HepG2 (cell line): ENCODE data around the gene KHK. TPM values are rescaled to one million over a fixed set of nuclear protein-coding genes. Genes with fewer than 3 reads are reported as not detected.

Source experiments
- DNMT1 ChIP-seq: sonication (generic); formaldehyde crosslinking; IDR thresholded peaks from 2 replicates; pipeline ENCODE4 v1.5.1; 2020; ENCODE audit warnings: mild to moderate bottlenecking, missing genetic modification reagents
- DR1 ChIP-seq: sonication (generic); formaldehyde crosslinking; IDR thresholded peaks from 2 replicates; pipeline ENCODE4 v1.8.0; 2021; ENCODE audit warnings: mild to moderate bottlenecking, missing genetic modification reagents, inconsistent platforms
- GABPA ChIP-seq, 2 experiments: IDR thresholded peaks; 2 replicates each; pipeline ENCODE4 v1.6.1; 2011 to 2016; ENCODE audit warnings: low read depth in 2 of 2, low read length in 1 of 2, missing biosample characterization in 1 of 2, missing genetic modification characterization in 1 of 2
- HIVEP1 ChIP-seq: sonication (generic); formaldehyde crosslinking; IDR thresholded peaks from 2 replicates; pipeline ENCODE4 v1.4.0; 2020; ENCODE audit warnings: mild to moderate bottlenecking, missing genetic modification reagents
- MXI1 ChIP-seq: IDR thresholded peaks from 3 replicates; pipeline ENCODE4 v1.6.1; 2012; ENCODE audit warnings: low read depth, low read length, inconsistent platforms, borderline replicate concordance
- NCOA1 ChIP-seq: sonication (generic); formaldehyde crosslinking; IDR thresholded peaks from 2 replicates; pipeline ENCODE4 v1.9.0; 2021; ENCODE audit warnings: missing genetic modification reagents
- NFE2L1 ChIP-seq: sonication (generic); formaldehyde crosslinking; IDR thresholded peaks from 2 replicates; pipeline ENCODE4 v1.4.0; 2020; ENCODE audit warnings: missing genetic modification reagents, mild to moderate bottlenecking, borderline replicate concordance
- NPAS2 ChIP-seq: sonication (generic); formaldehyde crosslinking; IDR thresholded peaks from 2 replicates; pipeline ENCODE4 v1.8.0; 2022; ENCODE audit warnings: mild to moderate bottlenecking, missing genetic modification reagents, borderline replicate concordance
- PHF5A ChIP-seq: IDR thresholded peaks from one replicate; pipeline ENCODE4 v1.6.1; 2018; ENCODE audit warnings: low read depth, missing genetic modification reagents; ENCODE audit not compliant: unreplicated experiment
- SIN3A ChIP-seq: IDR thresholded peaks from 2 replicates; pipeline ENCODE4 v1.6.1; 2011; ENCODE audit warnings: low read depth, mild to moderate bottlenecking, control low read depth, low read length, borderline replicate concordance
- SMARCE1 ChIP-seq: fragments of 450-650 bp; IDR thresholded peaks from 2 replicates; pipeline ENCODE4 v1.6.1; 2017; ENCODE audit warnings: borderline replicate concordance
- SMYD3 ChIP-seq: sonication (generic); formaldehyde crosslinking; IDR thresholded peaks from 2 replicates; pipeline ENCODE4 v1.8.1; 2023; ENCODE audit warnings: mild to moderate bottlenecking, missing genetic modification reagents
- TBL1XR1 ChIP-seq: fragments of 150-350 bp; IDR thresholded peaks from 2 replicates; pipeline ENCODE4 v1.6.1; 2014; ENCODE audit warnings: borderline replicate concordance, low read length; ENCODE audit not compliant: partially characterized antibody
- ZBTB42 ChIP-seq: sonication (generic); formaldehyde crosslinking; IDR thresholded peaks from 2 replicates; pipeline ENCODE4 v1.5.0; 2020; ENCODE audit warnings: mild to moderate bottlenecking, missing genetic modification reagents
- ZNF605 ChIP-seq: sonication (generic); formaldehyde crosslinking; IDR thresholded peaks from 2 replicates; pipeline ENCODE4 v1.8.0; 2022; ENCODE audit warnings: mild to moderate bottlenecking, missing genetic modification reagents
- ZNF674 ChIP-seq: sonication (generic); formaldehyde crosslinking; IDR thresholded peaks from 2 replicates; pipeline ENCODE4 v1.5.0; 2020; ENCODE audit warnings: low read depth, mild to moderate bottlenecking, missing genetic modification reagents
- ZNF713 ChIP-seq: sonication (generic); formaldehyde crosslinking; IDR thresholded peaks from 2 replicates; pipeline ENCODE4 v1.4.0; 2020; ENCODE audit warnings: mild to moderate bottlenecking, missing genetic modification reagents
- ZNF792 ChIP-seq: IDR thresholded peaks from 2 replicates; pipeline ENCODE4 v1.6.1; 2016
- ZSCAN12 ChIP-seq: sonication (generic); formaldehyde crosslinking; IDR thresholded peaks from 2 replicates; pipeline ENCODE4 v1.9.0; 2021; ENCODE audit warnings: mild to moderate bottlenecking, missing genetic modification reagents
- polyA plus RNA-seq, 8 experiments: library from polyadenylated mRNA; depleted of rRNA in 3 of 8; stranded (reverse) in 7 of 8; unstranded in 1 of 8; fragments of >200 nt; fragmentation: Illumina TruSeq in 4 of 8; extraction: Trizol in 4 of 8; gene quantifications; 2 replicates each; pipeline versions ENCODE4 v1.2.1 to v1.2.3, GENCODE V29; 2011 to 2016; ENCODE audit warnings: low read depth in 4 of 8, missing spikeins in 1 of 8, mixed read lengths in 1 of 8; ENCODE audit not compliant: insufficient read depth in 1 of 8
- total RNA-seq, 5 experiments: library from RNA; depleted of rRNA; stranded (reverse); fragments of >200 nt; fragmentation: Illumina TruSeq; extraction: Trizol; gene quantifications; 2 replicates each; pipeline ENCODE4 v1.2.3, GENCODE V29; 2016; ENCODE audit warnings: low read depth in 1 of 5
- TF ChIP-seq, protein P1 (sequence below): IDR thresholded peaks from 2 replicates; pipeline ENCODE4 v1.6.1; 2016; ENCODE audit warnings: mild to moderate bottlenecking
- TF ChIP-seq, protein P2 (sequence below), 2 experiments: sonication (generic) in 1 of 2; formaldehyde crosslinking in 1 of 2; IDR thresholded peaks; 2 replicates each; pipeline versions ENCODE4 v1.4.0 to v1.6.1; 2018 to 2020; ENCODE audit warnings: missing genetic modification reagents in 2 of 2, borderline replicate concordance in 1 of 2, low read depth in 1 of 2, mild to moderate bottlenecking in 1 of 2, missing biosample characterization in 1 of 2
- TF ChIP-seq, protein P3 (sequence below): sonication (generic); formaldehyde crosslinking; IDR thresholded peaks from 2 replicates; pipeline ENCODE4 v1.5.0; 2020; ENCODE audit warnings: mild to moderate bottlenecking, missing genetic modification reagents
- TF ChIP-seq, protein P4 (sequence below): sonication (generic); formaldehyde crosslinking; IDR thresholded peaks from 2 replicates; pipeline ENCODE4 v1.4.0; 2020; ENCODE audit warnings: missing genetic modification reagents, mild to moderate bottlenecking, borderline replicate concordance

KHK gene
- total and polyA plus RNA-seq, 2 of the 13 experiments (the other 11 are each of a cell fraction or from before 2014, with no cell fraction given), result 40.9 to 99.2 TPM

DNA sequence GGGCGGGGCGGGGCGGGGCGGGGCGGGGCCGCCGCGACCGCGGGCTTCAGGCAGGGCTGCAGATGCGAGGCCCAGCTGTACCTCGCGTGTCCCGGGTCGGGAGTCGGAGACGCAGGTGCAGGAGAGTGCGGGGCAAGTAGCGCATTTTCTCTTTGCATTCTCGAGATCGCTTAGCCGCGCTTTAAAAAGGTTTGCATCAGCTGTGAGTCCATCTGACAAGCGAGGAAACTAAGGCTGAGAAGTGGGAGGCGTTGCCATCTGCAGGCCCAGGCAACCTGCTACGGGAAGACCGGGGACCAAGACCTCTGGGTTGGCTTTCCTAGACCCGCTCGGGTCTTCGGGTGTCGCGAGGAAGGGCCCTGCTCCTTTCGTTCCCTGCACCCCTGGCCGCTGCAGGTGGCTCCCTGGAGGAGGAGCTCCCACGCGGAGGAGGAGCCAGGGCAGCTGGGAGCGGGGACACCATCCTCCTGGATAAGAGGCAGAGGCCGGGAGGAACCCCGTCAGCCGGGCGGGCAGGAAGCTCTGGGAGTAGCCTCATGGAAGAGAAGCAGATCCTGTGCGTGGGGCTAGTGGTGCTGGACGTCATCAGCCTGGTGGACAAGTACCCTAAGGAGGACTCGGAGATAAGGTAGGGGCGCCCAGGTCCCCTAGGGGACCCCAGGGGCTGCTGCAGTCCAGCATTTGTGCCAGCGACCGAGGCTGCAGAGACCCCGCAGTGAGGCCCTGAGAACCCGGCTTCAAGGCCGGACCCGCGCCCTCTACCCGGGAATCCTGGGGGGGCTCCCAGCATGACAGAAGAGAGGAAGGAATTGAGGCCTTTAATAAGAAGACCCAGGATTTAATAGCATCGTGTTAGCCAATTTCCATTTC, at the start of gene KHK (continued):
- TF ChIP-seq, protein P1, sequence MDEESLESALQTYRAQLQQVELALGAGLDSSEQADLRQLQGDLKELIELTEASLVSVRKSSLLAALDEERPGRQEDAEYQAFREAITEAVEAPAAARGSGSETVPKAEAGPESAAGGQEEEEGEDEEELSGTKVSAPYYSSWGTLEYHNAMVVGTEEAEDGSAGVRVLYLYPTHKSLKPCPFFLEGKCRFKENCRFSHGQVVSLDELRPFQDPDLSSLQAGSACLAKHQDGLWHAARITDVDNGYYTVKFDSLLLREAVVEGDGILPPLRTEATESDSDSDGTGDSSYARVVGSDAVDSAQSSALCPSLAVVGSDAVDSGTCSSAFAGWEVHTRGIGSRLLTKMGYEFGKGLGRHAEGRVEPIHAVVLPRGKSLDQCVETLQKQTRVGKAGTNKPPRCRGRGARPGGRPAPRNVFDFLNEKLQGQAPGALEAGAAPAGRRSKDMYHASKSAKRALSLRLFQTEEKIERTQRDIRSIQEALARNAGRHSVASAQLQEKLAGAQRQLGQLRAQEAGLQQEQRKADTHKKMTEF, result no peak
- TF ChIP-seq ZNF605 (CRISPR knock-in tag) (0 out of 2 replicates have a peak, but pooled peaks have one; percentile 57), SMARCE1 (no peak), ZBTB42 (peak; percentile 69; the same call in 1 of the 2 replicates), ZNF792 (CRISPR knock-in tag) (no peak), TBL1XR1 (peak; percentile 6), NCOA1 (CRISPR knock-in tag) (no peak), HIVEP1 (CRISPR knock-in tag) (peak; percentile 95), GABPA (IDR thresholded peaks at IDR 0.05; ENCODE audit: low read depth, low read length) (no peak), GABPA (CRISPR knock-in tag; IDR thresholded peaks at IDR 0.05; ENCODE audit: low read depth) (peak; percentile 34), MXI1 (no peak), ZNF674 (CRISPR knock-in tag) (no peak), DNMT1 (CRISPR knock-in tag) (peak; percentile 60; the same call in 1 of the 2 replicates), ZSCAN12 (CRISPR knock-in tag) (no peak), SIN3A (peak; percentile 8), ZNF713 (CRISPR knock-in tag) (no peak), NPAS2 (CRISPR knock-in tag) (no peak), SMYD3 (CRISPR knock-in tag) (no peak), DR1 (CRISPR knock-in tag) (no peak), NFE2L1 (CRISPR knock-in tag) (no peak), PHF5A (no peak)
- TF ChIP-seq, protein P2, sequence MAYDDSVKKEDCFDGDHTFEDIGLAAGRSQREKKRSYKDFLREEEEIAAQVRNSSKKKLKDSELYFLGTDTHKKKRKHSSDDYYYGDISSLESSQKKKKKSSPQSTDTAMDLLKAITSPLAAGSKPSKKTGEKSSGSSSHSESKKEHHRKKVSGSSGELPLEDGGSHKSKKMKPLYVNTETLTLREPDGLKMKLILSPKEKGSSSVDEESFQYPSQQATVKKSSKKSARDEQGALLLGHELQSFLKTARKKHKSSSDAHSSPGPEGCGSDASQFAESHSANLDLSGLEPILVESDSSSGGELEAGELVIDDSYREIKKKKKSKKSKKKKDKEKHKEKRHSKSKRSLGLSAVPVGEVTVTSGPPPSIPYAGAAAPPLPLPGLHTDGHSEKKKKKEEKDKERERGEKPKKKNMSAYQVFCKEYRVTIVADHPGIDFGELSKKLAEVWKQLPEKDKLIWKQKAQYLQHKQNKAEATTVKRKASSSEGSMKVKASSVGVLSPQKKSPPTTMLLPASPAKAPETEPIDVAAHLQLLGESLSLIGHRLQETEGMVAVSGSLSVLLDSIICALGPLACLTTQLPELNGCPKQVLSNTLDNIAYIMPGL (CRISPR knock-in tag; IDR thresholded peaks at IDR 0.05; ENCODE audit: borderline replicate concordance in 1 of 2, low read depth in 1 of 2), result no peak; a peak in 1 of 4 replicates
- TF ChIP-seq, protein P3, sequence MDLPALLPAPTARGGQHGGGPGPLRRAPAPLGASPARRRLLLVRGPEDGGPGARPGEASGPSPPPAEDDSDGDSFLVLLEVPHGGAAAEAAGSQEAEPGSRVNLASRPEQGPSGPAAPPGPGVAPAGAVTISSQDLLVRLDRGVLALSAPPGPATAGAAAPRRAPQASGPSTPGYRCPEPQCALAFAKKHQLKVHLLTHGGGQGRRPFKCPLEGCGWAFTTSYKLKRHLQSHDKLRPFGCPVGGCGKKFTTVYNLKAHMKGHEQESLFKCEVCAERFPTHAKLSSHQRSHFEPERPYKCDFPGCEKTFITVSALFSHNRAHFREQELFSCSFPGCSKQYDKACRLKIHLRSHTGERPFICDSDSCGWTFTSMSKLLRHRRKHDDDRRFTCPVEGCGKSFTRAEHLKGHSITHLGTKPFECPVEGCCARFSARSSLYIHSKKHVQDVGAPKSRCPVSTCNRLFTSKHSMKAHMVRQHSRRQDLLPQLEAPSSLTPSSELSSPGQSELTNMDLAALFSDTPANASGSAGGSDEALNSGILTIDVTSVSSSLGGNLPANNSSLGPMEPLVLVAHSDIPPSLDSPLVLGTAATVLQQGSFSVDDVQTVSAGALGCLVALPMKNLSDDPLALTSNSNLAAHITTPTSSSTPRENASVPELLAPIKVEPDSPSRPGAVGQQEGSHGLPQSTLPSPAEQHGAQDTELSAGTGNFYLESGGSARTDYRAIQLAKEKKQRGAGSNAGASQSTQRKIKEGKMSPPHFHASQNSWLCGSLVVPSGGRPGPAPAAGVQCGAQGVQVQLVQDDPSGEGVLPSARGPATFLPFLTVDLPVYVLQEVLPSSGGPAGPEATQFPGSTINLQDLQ (CRISPR knock-in tag), result no peak
- TF ChIP-seq, protein P4, sequence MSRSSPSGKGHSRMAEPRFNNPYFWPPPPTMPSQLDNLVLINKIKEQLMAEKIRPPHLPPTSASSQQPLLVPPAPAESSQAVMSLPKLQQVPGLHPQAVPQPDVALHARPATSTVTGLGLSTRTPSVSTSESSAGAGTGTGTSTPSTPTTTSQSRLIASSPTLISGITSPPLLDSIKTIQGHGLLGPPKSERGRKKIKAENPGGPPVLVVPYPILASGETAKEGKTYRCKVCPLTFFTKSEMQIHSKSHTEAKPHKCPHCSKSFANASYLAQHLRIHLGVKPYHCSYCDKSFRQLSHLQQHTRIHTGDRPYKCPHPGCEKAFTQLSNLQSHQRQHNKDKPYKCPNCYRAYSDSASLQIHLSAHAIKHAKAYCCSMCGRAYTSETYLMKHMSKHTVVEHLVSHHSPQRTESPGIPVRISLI, result no peak
